Activated CD8-positive, alpha-beta T cell treated with anti-CD3 and anti-CD28 coated beads for 36 hours (primary cell): ENCODE measurements around the gene FOXM1. TPM values are rescaled to one million over a fixed set of nuclear protein-coding genes. Genes with fewer than 3 reads are reported as not detected.

ENCODE experiments used
- ATAC-seq: fragments of 200-7000 bp; cut with Tn5 transposase; one replicate; pipeline ENCODE4 v1.10.0; 2021; ENCODE audit warnings: mild to moderate bottlenecking, moderate library complexity
- CTCF ChIA-PET: fragments of 350-600 bp; sonication (Branson Sonifier 250); formaldehyde crosslinking; loops from one replicate; lab custom pipeline; 2021; ENCODE audit warnings: antibody characterized with exemption; lab: Charles Lee
- POLR2A ChIA-PET: fragments of 350-600 bp; sonication (Branson Sonifier 250); formaldehyde crosslinking; loops from one replicate; lab custom pipeline; 2021; ENCODE audit warnings: antibody characterized with exemption; lab: Charles Lee
- DNase-seq: peaks from one replicate; pipeline ENCODE4 v3.0.0-alpha.2; 2020
- H3K27ac Mint-ChIP-seq: one replicate; pipeline ENCODE4 v1.8.0; 2021; ENCODE audit warnings: mild to moderate bottlenecking, mixed read lengths
- H3K27me3 Mint-ChIP-seq: one replicate; pipeline ENCODE4 v1.8.0; 2021; ENCODE audit warnings: mixed read lengths
- H3K36me3 Mint-ChIP-seq: one replicate; pipeline ENCODE4 v1.8.0; 2021; ENCODE audit warnings: low read depth, mixed read lengths
- H3K4me1 Mint-ChIP-seq: one replicate; pipeline ENCODE4 v1.8.0; 2021; ENCODE audit warnings: low read depth, mixed read lengths
- H3K4me3 Mint-ChIP-seq: one replicate; pipeline ENCODE4 v1.8.0; 2021; ENCODE audit warnings: mild to moderate bottlenecking, moderate library complexity, mixed read lengths
- H3K9me3 Mint-ChIP-seq: one replicate; pipeline ENCODE4 v1.8.0; 2021; ENCODE audit warnings: mixed read lengths
- CTCF ChIP-seq: fragments of 200-600 bp; IDR thresholded peaks from one replicate; pipeline ENCODE4 v1.8.0; 2022; ENCODE audit warnings: antibody characterized with exemption, mild to moderate bottlenecking
- intact Hi-C: fragments of 100-400 bp; cut with micrococcal nuclease; formaldehyde crosslinking; loops from one replicate; pipeline ENCODE4 v1.10.0; 2022
- total RNA-seq, 2 experiments: library from RNA; stranded (reverse); gene quantifications; one replicate each; pipeline ENCODE4 v1.2.3, GENCODE V29; 2021

FOXM1 gene
- total RNA-seq, 2 experiments from 2014 or later: 64.4 to 64.8 TPM

- POLR2A ChIA-PET: interaction anchor here (1.0 kb wide), 1 partner anchor 14 kb away, joined by 8 read pairs; the partner anchor contains the start of genes FOXM1 and RHNO1
- peaks cover 60% of the 10 kb centered on the region for H3K36me3 Mint-ChIP-seq
- no peaks in the 10 kb centered on the region for H3K9me3 Mint-ChIP-seq
These were observed 14.1 kb downstream of the FOXM1 start for GRCh38 chr12:2862876-2863275.

GRCh38 chr12:2860170-2860569 is 16.8 kb downstream of the FOXM1 start:
- peaks cover 43% of the 10 kb centered on the region for H3K36me3 Mint-ChIP-seq
- ATAC-seq: no peak
- ChIA-PET CTCF (interaction anchor here (0.7 kb wide), 1 partner anchor 15 kb away, joined by 3 read pairs; no protein-coding TSS in a partner anchor), POLR2A (interaction anchor here (3.3 kb wide), 1 partner anchor 17 kb away, joined by 10 read pairs; the partner anchor contains the start of genes FOXM1 and RHNO1)
- no peak overlapping the region for H3K27ac Mint-ChIP-seq
- DNase-seq: no peak
- H3K9me3 Mint-ChIP-seq: no peaks in the 10 kb centered on the region
- no peak overlapping the region for H3K4me3 Mint-ChIP-seq
- TF ChIP-seq CTCF: no peak
- H3K4me1 Mint-ChIP-seq: no peaks in the 10 kb centered on the region
- intact Hi-C loops: no loop called here
- H3K27me3 Mint-ChIP-seq: no peaks in the 10 kb centered on the region

More at GRCh38 chr12:2862876-2863275, 14.1 kb downstream of the FOXM1 start:
- no peak overlapping the region for H3K4me3 Mint-ChIP-seq
- DNase-seq (no peak), ATAC-seq (no peak)
- no peak for TF ChIP-seq CTCF
- CTCF ChIA-PET: interaction anchor here (2.7 kb wide), 1 partner anchor 9 kb away, joined by 13 read pairs; no protein-coding TSS in a partner anchor
- H3K27me3 Mint-ChIP-seq: no peaks in the 10 kb centered on the region
- H3K4me1 Mint-ChIP-seq: no peaks in the 10 kb centered on the region
- H3K27ac Mint-ChIP-seq: no peak overlapping the region
- intact Hi-C loops: no loop called here

GRCh38 chr12:2858944-2859421 is 18.0 kb downstream of the FOXM1 start:
- TF ChIP-seq CTCF: no peak
- H3K9me3 Mint-ChIP-seq: no peaks in the 10 kb centered on the region
- no peaks in the 10 kb centered on the region for H3K4me1 Mint-ChIP-seq
- no peak for ATAC-seq
- H3K36me3 Mint-ChIP-seq: peaks cover 34% of the 10 kb centered on the region
- H3K27ac Mint-ChIP-seq: no peak overlapping the region
- no peaks in the 10 kb centered on the region for H3K27me3 Mint-ChIP-seq
- intact Hi-C loops: loop anchor here (10.0 kb wide), 1 partner anchor 186 kb away; no protein-coding TSS in a partner anchor
- CTCF ChIA-PET: no interaction called here
- no peak overlapping the region for H3K4me3 Mint-ChIP-seq
- POLR2A ChIA-PET: interaction anchor here (1.0 to 3.3 kb wide), 3 partner anchors 9 to 19 kb away, joined by 4 to 10 read pairs (median 5); partner anchors contain the start of genes FOXM1 and RHNO1
- DNase-seq: no peak

GRCh38 chr12:2858334-2858733 is 18.6 kb downstream of the FOXM1 start:
- intact Hi-C loops: loop anchor here (10.0 kb wide), 1 partner anchor 186 kb away; no protein-coding TSS in a partner anchor

More at GRCh38 chr12:2858334-2858733, 18.6 kb downstream of the FOXM1 start:
- CTCF ChIA-PET: interaction anchor here (2.2 kb wide), 1 partner anchor 12 kb away, joined by 6 read pairs; no protein-coding TSS in a partner anchor
- H3K27ac Mint-ChIP-seq: no peak overlapping the region
- POLR2A ChIA-PET: interaction anchor here (0.8 to 3.3 kb wide), 6 partner anchors 9 to 37 kb away, joined by 3 to 10 read pairs (median 4); partner anchors contain the start of genes FOXM1 and RHNO1
- ATAC-seq (no peak), DNase-seq (no peak)
- no peak overlapping the region for H3K4me3 Mint-ChIP-seq
- no peaks in the 10 kb centered on the region for H3K9me3 Mint-ChIP-seq
- TF ChIP-seq CTCF: no peak
- H3K4me1 Mint-ChIP-seq: no peaks in the 10 kb centered on the region
- peaks cover 32% of the 10 kb centered on the region for H3K36me3 Mint-ChIP-seq
- no peaks in the 10 kb centered on the region for H3K27me3 Mint-ChIP-seq
